Ishikawa (cell line): ENCODE results near the gene CENPV.
A peak's percentile ranks its signal among the peaks of the same experiment; 100 is the strongest.

Experiments used
- CEBPB ChIP-seq: IDR thresholded peaks from 2 replicates; pipeline ENCODE4 v1.6.1; 2012
- CREB1 ChIP-seq: IDR thresholded peaks from 2 replicates; pipeline ENCODE4 v1.6.1; 2012; ENCODE audit warnings: low read depth
- EGR1 ChIP-seq: IDR thresholded peaks from 2 replicates; pipeline ENCODE4 v1.6.1; 2012
- EP300 ChIP-seq: IDR thresholded peaks from 2 replicates; pipeline ENCODE4 v1.6.1; 2012; ENCODE audit warnings: borderline replicate concordance
- FOXM1 ChIP-seq: IDR thresholded peaks from 2 replicates; pipeline ENCODE4 v1.6.1; 2012; ENCODE audit warnings: low read depth, borderline replicate concordance
- MAX ChIP-seq: IDR thresholded peaks from 2 replicates; pipeline ENCODE4 v1.6.1; 2012
- NFIC ChIP-seq: IDR thresholded peaks from 2 replicates; pipeline ENCODE4 v1.6.1; 2012
- RAD21 ChIP-seq: IDR thresholded peaks from 2 replicates; pipeline ENCODE4 v1.6.1; 2012; ENCODE audit warnings: low read depth
- REST ChIP-seq: IDR thresholded peaks from 2 replicates; pipeline ENCODE4 v1.6.1; 2012; ENCODE audit warnings: low read depth, mild to moderate bottlenecking
- TAF1 ChIP-seq: IDR thresholded peaks from 2 replicates; pipeline ENCODE4 v1.6.1; 2012; ENCODE audit warnings: low read depth, mild to moderate bottlenecking
- TCF12 ChIP-seq: IDR thresholded peaks from 2 replicates; pipeline ENCODE4 v1.6.1; 2012; ENCODE audit warnings: low read depth
- TEAD4 ChIP-seq: IDR thresholded peaks from 2 replicates; pipeline ENCODE4 v1.6.1; 2012
- USF1 ChIP-seq: IDR thresholded peaks from 2 replicates; pipeline ENCODE4 v1.6.1; 2012
- YY1 ChIP-seq: IDR thresholded peaks from 2 replicates; pipeline ENCODE4 v1.6.1; 2012; ENCODE audit warnings: low read depth
- ZBTB7A ChIP-seq: IDR thresholded peaks from 2 replicates; pipeline ENCODE4 v1.6.1; 2012; ENCODE audit warnings: low read depth

CENPV gene

GRCh38 chr17:16339959-16340358, 13.3 kb downstream of the CENPV start:
- TF ChIP-seq TEAD4 (no peak), FOXM1 (no peak), MAX (no peak), CREB1 (no peak), EP300 (no peak), REST (no peak), RAD21 (no peak), NFIC (no peak), USF1 (no peak), TCF12 (no peak), CEBPB (no peak), ZBTB7A (no peak), TAF1 (no peak), EGR1 (no peak), YY1 (no peak)

GRCh38 chr17:16339402-16339801, 13.9 kb downstream of the CENPV start:
- no peak for TF ChIP-seq TAF1

- TF ChIP-seq NFIC (no peak), EP300 (no peak), RAD21 (no peak), TEAD4 (no peak), REST (no peak), CEBPB (no peak), USF1 (no peak), TAF1 (no peak), EGR1 (no peak), YY1 (no peak), FOXM1 (no peak)
Measured at GRCh38 chr17:16338391-16338790, 14.9 kb downstream of the CENPV start.

- no peak for TF ChIP-seq TEAD4
- peak; percentile 25; the same call in 1 of the 2 replicates for TF ChIP-seq NFIC
- no peak for TF ChIP-seq CEBPB
- TF ChIP-seq YY1: no peak
Measured at GRCh38 chr17:16329519-16330271, 23.6 kb downstream of the CENPV start.

GRCh38 chr17:16328997-16329396, 24.3 kb downstream of the CENPV start:
- TF ChIP-seq EP300 (no peak), TCF12 (no peak), EGR1 (no peak), CEBPB (no peak), CREB1 (no peak), MAX (no peak), ZBTB7A (no peak), YY1 (no peak), FOXM1 (no peak), RAD21 (no peak), USF1 (no peak), REST (no peak), NFIC (no peak), TAF1 (no peak), TEAD4 (no peak)
